CD14-positive monocyte (primary cell): ENCODE results near the gene MED8. TPM values are rescaled to one million over a fixed set of nuclear protein-coding genes. Genes with fewer than 3 reads are reported as not detected.

Experiments
- DNase-seq, 3 donors: peaks; one replicate each; pipeline ENCODE4 v3.0.0-alpha.2; 2011 to 2022
- H2AFZ ChIP-seq: 2 replicates; pipeline ENCODE4 v1.6.0; 2012; ENCODE audit warnings: mild to moderate bottlenecking, low read depth, low read length, inconsistent platforms; ENCODE audit not compliant: insufficient read depth, poor library complexity, severe bottlenecking
- H3K27ac ChIP-seq, 2 donors: 1 replicate in 1 of 2; 2 replicates in 1 of 2; pipeline ENCODE4 v1.5.1; 2012 to 2013; ENCODE audit warnings: low read length in 2 of 2, control low read depth in 1 of 2, inconsistent platforms in 1 of 2, low read depth in 1 of 2, mild to moderate bottlenecking in 1 of 2
- H3K27me3 ChIP-seq, 2 donors: one replicate each; pipeline versions ENCODE4 v1.6.0 to v1.6.1; 2011 to 2013; ENCODE audit warnings: low read length in 2 of 2; ENCODE audit not compliant: control insufficient read depth in 2 of 2, insufficient read depth in 2 of 2
- H3K36me3 ChIP-seq, 2 donors: replicated peaks in 1 of 2; 1 replicate in 1 of 2; 2 replicates in 1 of 2; pipeline versions ENCODE4 v1.5.1 to v1.6.1; 2012 to 2013; ENCODE audit warnings: low read length in 2 of 2, control low read depth in 1 of 2, inconsistent platforms in 1 of 2, mild to moderate bottlenecking in 1 of 2; ENCODE audit not compliant: insufficient read depth in 2 of 2, control insufficient read depth in 1 of 2
- H3K4me1 ChIP-seq, 2 donors: 1 replicate in 1 of 2; 2 replicates in 1 of 2; pipeline versions ENCODE4 v1.5.1 to v1.6.1; 2012 to 2013; ENCODE audit warnings: low read length in 2 of 2, control low read depth in 1 of 2, inconsistent platforms in 1 of 2, mild to moderate bottlenecking in 1 of 2, moderate library complexity in 1 of 2; ENCODE audit not compliant: insufficient read depth in 2 of 2, control insufficient read depth in 1 of 2
- H3K4me2 ChIP-seq: replicated peaks from 2 replicates; pipeline ENCODE3; 2012; ENCODE audit warnings: low read length, moderate library complexity, mild to moderate bottlenecking; ENCODE audit not compliant: poor library complexity, severe bottlenecking; ENCODE audit errors: extremely low read depth
- H3K4me3 ChIP-seq, 3 experiments: fragments of 200-600 bp in 1 of 3; sonication (generic) in 1 of 3; replicated peaks in 1 of 3; 1 replicate in 2 of 3; 2 replicates in 1 of 3; pipeline ENCODE4 v1.5.1; 2011 to 2013; ENCODE audit warnings: low read length in 3 of 3, mild to moderate bottlenecking in 3 of 3, control low read depth in 2 of 3, low read depth in 2 of 3, inconsistent platforms in 1 of 3, moderate library complexity in 1 of 3
- H3K79me2 ChIP-seq: 2 replicates; pipeline ENCODE4 v1.6.0; 2012; ENCODE audit warnings: mild to moderate bottlenecking, control low read depth, inconsistent platforms, low read length, moderate library complexity; ENCODE audit not compliant: insufficient read depth
- H3K9ac ChIP-seq: 2 replicates; pipeline ENCODE4 v1.6.0; 2017; ENCODE audit warnings: low read length, mild to moderate bottlenecking; ENCODE audit not compliant: insufficient read depth, poor library complexity, severe bottlenecking
- H3K9me3 ChIP-seq, 2 donors: replicated peaks in 1 of 2; 1 replicate in 1 of 2; 2 replicates in 1 of 2; pipeline versions ENCODE4 v1.5.1 to v1.6.1; 2012 to 2013; ENCODE audit warnings: low read length in 2 of 2, control low read depth in 1 of 2; ENCODE audit not compliant: control insufficient read depth in 1 of 2, insufficient read depth in 1 of 2
- H4K20me1 ChIP-seq: 2 replicates; pipeline ENCODE4 v1.6.0; 2012; ENCODE audit warnings: mild to moderate bottlenecking, low read length, control low read depth, moderate library complexity; ENCODE audit not compliant: insufficient read depth
- H3K27ac Mint-ChIP-seq, 7 donors: one replicate each; pipeline ENCODE4 v1.8.0; 2020; ENCODE audit warnings: mild to moderate bottlenecking in 7 of 7, mixed read lengths in 7 of 7, moderate library complexity in 6 of 7, inconsistent platforms in 2 of 7
- H3K27me3 Mint-ChIP-seq, 3 donors: one replicate each; pipeline ENCODE4 v1.8.0; 2021 to 2022; ENCODE audit warnings: low read depth in 3 of 3, mild to moderate bottlenecking in 3 of 3, mixed read lengths in 3 of 3, moderate library complexity in 3 of 3, inconsistent platforms in 1 of 3
- H3K36me3 Mint-ChIP-seq, 2 donors: one replicate each; pipeline ENCODE4 v1.8.0; 2020; ENCODE audit warnings: mixed read lengths in 2 of 2, inconsistent platforms in 1 of 2, mild to moderate bottlenecking in 1 of 2
- H3K4me1 Mint-ChIP-seq: one replicate; pipeline ENCODE4 v1.8.0; 2020; ENCODE audit warnings: mild to moderate bottlenecking, mixed read lengths
- H3K4me3 Mint-ChIP-seq, 2 donors: one replicate each; pipeline ENCODE4 v1.8.0; 2020; ENCODE audit warnings: mild to moderate bottlenecking in 2 of 2, mixed read lengths in 2 of 2, moderate library complexity in 1 of 2
- H3K9me3 Mint-ChIP-seq, 7 donors: one replicate each; pipeline ENCODE4 v1.8.0; 2020 to 2022; ENCODE audit warnings: mixed read lengths in 7 of 7, mild to moderate bottlenecking in 6 of 7, moderate library complexity in 6 of 7, inconsistent platforms in 2 of 7
- WGBS: methylation state at CpG from one replicate; pipeline ENCODE4 v1.1.5; 2013; ENCODE audit warnings: missing lambda C conversion rate; ENCODE audit not compliant: insufficient coverage; 5-methylcytosine and 5-hydroxymethylcytosine counted together
- intact Hi-C, 2 donors: fragments of 100-400 bp; cut with micrococcal nuclease; formaldehyde crosslinking; loops; one replicate each; pipeline versions ENCODE4 v1.15.0 to v1.15.1; 2023
- polyA plus RNA-seq, 3 donors: library from polyadenylated mRNA; depleted of rRNA in 1 of 3; unstranded in 2 of 3; stranded (reverse) in 1 of 3; fragments of 300-500 nt in 2 of 3; fragments of >200 nt in 1 of 3; fragmentation: Illumina TruSeq in 2 of 3; gene quantifications; 1 replicate in 2 of 3; 2 replicates in 1 of 3; pipeline ENCODE4 v1.2.3, GENCODE V29; 2012 to 2021
- TF ChIP-seq, protein P1 (sequence below): fragments of 200-600 bp; IDR thresholded peaks from one replicate; pipeline ENCODE4 v1.8.0; 2022; ENCODE audit warnings: antibody characterized with exemption, mild to moderate bottlenecking

MED8 gene
- polyA plus RNA-seq, 3 donors = 16.6 to 41.8 (median 40.7) TPM

DNA sequence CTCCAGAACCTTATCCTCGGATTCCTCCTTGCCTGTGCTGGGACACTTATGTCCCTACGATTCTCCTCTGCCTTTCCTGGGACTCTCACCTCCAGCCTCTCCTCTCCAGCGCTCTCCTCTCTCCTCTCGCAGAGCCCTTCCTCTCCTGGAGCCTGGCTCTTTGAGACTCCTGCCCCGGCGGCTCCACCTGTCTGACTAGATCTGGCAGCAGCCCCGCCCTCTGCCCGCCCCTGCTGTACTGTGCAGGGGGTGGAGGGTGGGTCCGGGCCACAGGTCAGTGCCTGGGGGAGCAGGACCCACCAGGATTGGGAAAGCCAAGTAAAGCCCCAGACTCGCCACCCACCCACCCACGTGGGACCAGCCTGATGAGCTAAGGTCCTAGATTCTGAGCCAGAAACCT is 23.4 kb downstream of the MED8 start:
- peaks cover 53% of the 10 kb centered on the region for H4K20me1 ChIP-seq
- H3K27me3 ChIP-seq = no peaks in the 10 kb centered on the region
- Mint-ChIP-seq H3K9me3 (peaks cover 0 to 1% (median 0%) of the 10 kb centered on the region in 7 donors), H3K4me3 (peak overlapping the region; percentile 51 to 92), H3K27ac (peak overlapping the region in 6 of 7 donors; percentile 49 to 95 (median 86)), H3K4me1 (peaks cover 71% of the 10 kb centered on the region), H3K27me3 (no peaks in the 10 kb centered on the region), H3K36me3 (peaks cover 45 to 53% of the 10 kb centered on the region in 2 donors)
- H3K4me1 ChIP-seq = peaks cover 45 to 74% of the 10 kb centered on the region in 2 donors
- H3K4me2 ChIP-seq = peak overlapping the region; percentile 92
- peak overlapping the region; percentile 18 to 97 for H3K27ac ChIP-seq
- H2AFZ ChIP-seq = no peak overlapping the region
- TF ChIP-seq, protein P1, sequence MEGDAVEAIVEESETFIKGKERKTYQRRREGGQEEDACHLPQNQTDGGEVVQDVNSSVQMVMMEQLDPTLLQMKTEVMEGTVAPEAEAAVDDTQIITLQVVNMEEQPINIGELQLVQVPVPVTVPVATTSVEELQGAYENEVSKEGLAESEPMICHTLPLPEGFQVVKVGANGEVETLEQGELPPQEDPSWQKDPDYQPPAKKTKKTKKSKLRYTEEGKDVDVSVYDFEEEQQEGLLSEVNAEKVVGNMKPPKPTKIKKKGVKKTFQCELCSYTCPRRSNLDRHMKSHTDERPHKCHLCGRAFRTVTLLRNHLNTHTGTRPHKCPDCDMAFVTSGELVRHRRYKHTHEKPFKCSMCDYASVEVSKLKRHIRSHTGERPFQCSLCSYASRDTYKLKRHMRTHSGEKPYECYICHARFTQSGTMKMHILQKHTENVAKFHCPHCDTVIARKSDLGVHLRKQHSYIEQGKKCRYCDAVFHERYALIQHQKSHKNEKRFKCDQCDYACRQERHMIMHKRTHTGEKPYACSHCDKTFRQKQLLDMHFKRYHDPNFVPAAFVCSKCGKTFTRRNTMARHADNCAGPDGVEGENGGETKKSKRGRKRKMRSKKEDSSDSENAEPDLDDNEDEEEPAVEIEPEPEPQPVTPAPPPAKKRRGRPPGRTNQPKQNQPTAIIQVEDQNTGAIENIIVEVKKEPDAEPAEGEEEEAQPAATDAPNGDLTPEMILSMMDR = no peak
- 90% methylated on average over 4 of the region's 11 CpGs for WGBS
- intact Hi-C loops = loop anchor here in 1 of 2 donors (10.0 kb wide), 1 partner anchor 191 kb away; the partner anchor contains the start of genes CFAP57 and EBNA1BP2
- H3K79me2 ChIP-seq = peaks cover 72% of the 10 kb centered on the region
- H3K9ac ChIP-seq = peak overlapping the region; percentile 96
- no peaks in the 10 kb centered on the region for H3K9me3 ChIP-seq
- H3K4me3 ChIP-seq = peak overlapping the region in 2 of 3 experiments; percentile 98
- DNase-seq = no peak
- peaks cover 43 to 49% of the 10 kb centered on the region in 2 donors for H3K36me3 ChIP-seq

DNA sequence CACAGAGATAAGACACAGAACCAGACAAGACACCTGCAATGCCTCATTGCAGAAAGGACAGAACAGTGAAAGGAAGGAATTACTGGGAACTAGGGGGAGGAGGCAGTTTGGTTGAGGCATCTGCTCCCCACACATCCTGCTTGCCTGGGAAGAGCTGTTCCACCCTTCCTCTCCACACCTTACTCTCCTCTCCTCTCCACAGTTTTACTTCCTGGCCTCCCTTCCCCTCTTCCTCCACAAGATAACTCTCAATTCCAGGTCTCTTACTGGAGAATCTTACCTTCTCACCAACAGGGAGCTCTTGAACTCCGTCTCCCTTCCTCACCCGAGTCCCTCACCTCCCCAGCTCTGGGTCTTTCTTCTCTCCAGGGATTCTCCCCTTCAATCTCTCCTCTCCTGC is 23.9 kb downstream of the MED8 start:
- peak overlapping the region; percentile 96 for H3K9ac ChIP-seq
- peaks cover 75% of the 10 kb centered on the region for H3K4me1 Mint-ChIP-seq

More for the DNA sequence above, 23.9 kb downstream of the MED8 start:
- Histone ChIP-seq H3K79me2 (peaks cover 77% of the 10 kb centered on the region), H3K9me3 (no peaks in the 10 kb centered on the region), H3K27me3 (no peaks in the 10 kb centered on the region), H3K27ac (peak overlapping the region; percentile 18 to 97), H3K4me3 (peak overlapping the region in 1 of 3 experiments; percentile 98), H3K4me1 (peaks cover 50 to 79% of the 10 kb centered on the region in 2 donors), H2AFZ (no peak overlapping the region), H3K36me3 (peaks cover 47 to 54% of the 10 kb centered on the region in 2 donors), H3K4me2 (peak overlapping the region; percentile 92), H4K20me1 (peaks cover 57% of the 10 kb centered on the region)
- TF ChIP-seq, protein P1 = no peak
- peak overlapping the region in 6 of 7 donors; percentile 49 to 95 (median 86) for H3K27ac Mint-ChIP-seq
- peaks cover 0 to 1% (median 0%) of the 10 kb centered on the region in 7 donors for H3K9me3 Mint-ChIP-seq
- peaks cover 50 to 58% of the 10 kb centered on the region in 2 donors for H3K36me3 Mint-ChIP-seq
- H3K4me3 Mint-ChIP-seq = peak overlapping the region in 1 of 2 donors; percentile 55
- intact Hi-C loops = loop anchor here in 1 of 2 donors (10.0 kb wide), 1 partner anchor 191 kb away; the partner anchor contains the start of genes CFAP57 and EBNA1BP2
- H3K27me3 Mint-ChIP-seq = no peaks in the 10 kb centered on the region
- DNase-seq = no peak
- WGBS = 90% methylated on average over 2 of the region's 2 CpGs
